ENCODE measurements around the gene MELTF. TPM values are rescaled to one million over a fixed set of nuclear protein-coding genes. Genes with fewer than 3 reads are reported as not detected.

The MELTF gene
- polyA plus RNA-seq, 1 donor from 2014 or later, result 0.09 TPM

DNA sequence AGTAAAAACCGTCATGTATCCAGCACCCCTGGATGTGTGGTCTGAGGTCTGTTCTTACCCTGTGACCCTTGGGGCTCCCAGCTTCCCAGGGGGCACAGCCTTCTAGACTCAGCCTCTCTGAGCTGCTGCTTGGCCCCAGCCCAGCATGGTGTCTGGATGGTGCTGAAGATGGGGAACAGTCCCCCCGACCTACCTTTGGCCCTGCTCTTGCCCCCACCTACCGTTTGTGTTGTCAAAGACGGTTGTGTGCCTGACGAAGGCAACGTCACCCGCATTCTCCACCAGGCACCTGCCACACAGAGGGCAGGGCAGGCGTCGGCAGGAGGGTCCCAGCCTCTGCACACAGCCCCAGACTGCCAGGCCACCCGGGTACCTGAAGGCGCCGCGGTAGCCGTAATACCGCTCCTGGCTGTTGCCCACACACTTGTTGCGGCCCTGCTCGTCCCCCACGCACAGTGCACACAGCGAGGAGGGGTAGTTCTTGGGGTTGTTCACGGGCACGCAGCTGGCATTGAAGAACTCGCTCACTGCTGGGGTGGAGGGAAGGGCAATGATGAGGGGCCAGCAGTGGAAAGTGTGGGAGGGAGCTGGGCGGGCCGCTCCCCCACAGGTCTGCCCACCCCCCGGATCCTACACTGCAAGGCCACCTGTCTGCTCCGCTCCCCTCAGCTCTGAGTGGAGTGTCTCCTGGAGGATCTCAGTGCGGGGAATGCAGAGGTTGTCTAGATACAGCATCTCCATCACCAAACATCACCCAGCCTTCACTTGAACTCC, 21.0 kb downstream of the MELTF start:
- no peaks in the 10 kb centered on the region for H3K9me2 ChIP-seq (ENCODE audit: insufficient read depth, low read length)
- no peaks in the 10 kb centered on the region for H3K9me3 ChIP-seq (ENCODE audit: low read length)
- no peaks in the 10 kb centered on the region for H3K36me3 ChIP-seq (ENCODE audit: insufficient read depth, low read length)
- H3K79me2 ChIP-seq (replicated peaks; ENCODE audit: insufficient read depth, low read length), result no peaks in the 10 kb centered on the region
- no peak overlapping the region for H3K9ac ChIP-seq (ENCODE audit: low read length)
- H2AFZ ChIP-seq (ENCODE audit: low read depth, low read length), result no peak overlapping the region
- H3F3A ChIP-seq (ENCODE audit: insufficient read depth, low read length, poor library complexity, severe bottlenecking), result no peaks in the 10 kb centered on the region
- H3K27ac ChIP-seq (ENCODE audit: low read length), result no peak overlapping the region
- H3K4me3 ChIP-seq (ENCODE audit: low read length), result no peak overlapping the region
- no peak overlapping the region for H3K4me2 ChIP-seq (ENCODE audit: low read length)
- peaks cover 2% of the 10 kb centered on the region for H3K27me3 ChIP-seq (ENCODE audit: insufficient read depth, low read depth, low read length)
- no peak for TF ChIP-seq SMC3 (conservative IDR thresholded peaks at IDR 0.05; ENCODE audit: poor library complexity)
- no peaks in the 10 kb centered on the region for H4K20me1 ChIP-seq (ENCODE audit: insufficient read depth)

DNA sequence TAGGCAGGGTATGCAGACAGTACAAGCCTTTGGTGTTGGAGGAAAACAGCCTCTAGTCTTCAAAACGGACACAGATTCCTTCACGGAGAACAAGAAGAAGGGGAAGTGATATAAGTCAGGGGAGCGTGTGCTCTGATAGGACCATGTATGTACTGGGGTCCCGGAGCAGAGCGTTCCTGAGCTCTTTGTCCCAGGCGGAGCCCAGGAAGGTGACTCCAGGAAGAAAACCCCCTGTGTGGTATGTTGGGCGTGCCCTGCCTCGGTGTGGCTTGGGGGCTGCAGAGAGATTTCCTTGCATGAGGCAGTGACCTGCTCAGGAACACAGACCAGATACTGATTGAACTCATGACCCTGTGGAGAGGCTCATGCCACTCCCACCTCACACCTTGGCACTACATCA, 21.7 kb downstream of the MELTF start:
- no peaks in the 10 kb centered on the region for H3K9me3 ChIP-seq (ENCODE audit: low read length)
- no peaks in the 10 kb centered on the region for H3K79me2 ChIP-seq (replicated peaks; ENCODE audit: insufficient read depth, low read length)
- no peak overlapping the region for H3K4me2 ChIP-seq (ENCODE audit: low read length)
- H3F3A ChIP-seq (ENCODE audit: insufficient read depth, low read length, poor library complexity, severe bottlenecking), result no peaks in the 10 kb centered on the region
- H3K27ac ChIP-seq (ENCODE audit: low read length), result no peak overlapping the region
- no peak overlapping the region for H3K4me3 ChIP-seq (ENCODE audit: low read length)
- no peak overlapping the region for H3K9ac ChIP-seq (ENCODE audit: low read length)
- no peaks in the 10 kb centered on the region for H3K9me2 ChIP-seq (ENCODE audit: insufficient read depth, low read length)
- peaks cover 4% of the 10 kb centered on the region for H3K27me3 ChIP-seq (ENCODE audit: insufficient read depth, low read depth, low read length)
- H4K20me1 ChIP-seq (ENCODE audit: insufficient read depth), result no peaks in the 10 kb centered on the region
- H3K36me3 ChIP-seq (ENCODE audit: insufficient read depth, low read length), result no peaks in the 10 kb centered on the region
- H2AFZ ChIP-seq (ENCODE audit: low read depth, low read length), result no peak overlapping the region
- TF ChIP-seq RAD21 (conservative IDR thresholded peaks at IDR 0.05) (no peak), POLR2AphosphoS5 (IDR thresholded peaks at IDR 0.05) (no peak), EZH2 (IDR thresholded peaks at IDR 0.05; ENCODE audit: borderline replicate concordance, insufficient read depth, low read length, poor library complexity, severe bottlenecking) (no peak), EP300 (conservative IDR thresholded peaks at IDR 0.05; ENCODE audit: poor library complexity, severe bottlenecking) (no peak)

DNA sequence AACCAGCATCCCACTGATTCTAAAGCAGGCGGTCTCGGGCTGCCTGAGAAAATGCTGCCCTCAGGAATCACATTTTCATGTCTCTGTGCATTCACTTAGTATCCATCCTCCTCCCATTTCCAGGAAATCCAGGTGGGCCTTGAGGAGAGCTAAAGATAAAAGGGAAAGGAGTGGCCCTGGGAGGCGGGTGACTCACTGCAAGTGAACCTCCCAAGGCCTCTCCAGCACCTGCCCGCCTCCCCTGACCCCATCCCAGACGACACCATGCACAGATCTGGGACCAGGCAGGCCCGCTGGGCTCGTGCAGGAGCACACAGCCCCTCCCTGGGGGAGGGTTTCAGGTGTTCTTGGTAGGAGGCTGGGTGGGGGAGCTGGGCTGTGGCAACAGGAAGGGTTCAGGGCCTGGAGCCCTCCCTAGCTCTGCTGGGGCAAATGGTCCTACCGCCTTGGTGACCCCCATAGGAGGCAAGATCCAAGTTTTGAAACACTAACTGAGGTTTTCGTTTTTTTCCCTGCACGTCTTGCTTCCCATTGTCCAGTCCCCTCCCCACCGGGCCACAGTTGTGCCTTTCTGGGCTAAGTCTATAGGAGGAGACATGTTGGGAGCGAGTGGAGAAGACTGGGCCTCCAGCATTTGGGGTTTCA, 22.2 kb downstream of the MELTF start:
- no peak overlapping the region for H3K4me3 ChIP-seq (ENCODE audit: low read length)

DNA sequence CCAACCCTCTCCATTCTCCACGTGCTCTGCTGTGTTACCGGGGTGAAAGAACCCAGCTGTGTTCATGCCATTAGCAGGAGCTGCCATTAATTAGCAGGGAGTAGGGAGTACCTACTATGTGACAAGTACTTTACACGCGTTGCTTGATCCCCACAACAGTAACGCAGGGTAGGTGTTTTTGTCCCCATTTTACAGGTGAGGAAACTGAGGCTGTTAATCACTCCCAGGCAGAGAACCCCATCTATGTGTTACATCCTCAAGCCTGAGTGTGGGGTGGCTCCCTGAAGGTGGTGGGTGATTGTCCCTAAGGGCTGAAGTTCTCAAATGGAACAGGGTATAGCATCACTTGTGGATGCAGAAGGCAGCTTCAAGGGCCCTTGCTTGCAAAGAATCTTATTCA, 22.8 kb downstream of the MELTF start:
- H3K27ac ChIP-seq (ENCODE audit: low read length), result no peak overlapping the region
- no peaks in the 10 kb centered on the region for H3K36me3 ChIP-seq (ENCODE audit: insufficient read depth, low read length)
- H3K4me3 ChIP-seq (ENCODE audit: low read length), result no peak overlapping the region
- H3F3A ChIP-seq (ENCODE audit: insufficient read depth, low read length, poor library complexity, severe bottlenecking), result no peaks in the 10 kb centered on the region
- no peak overlapping the region for H3K9ac ChIP-seq (ENCODE audit: low read length)
- H3K4me2 ChIP-seq (ENCODE audit: low read length), result no peak overlapping the region
- TF ChIP-seq MXI1 (conservative IDR thresholded peaks at IDR 0.05; ENCODE audit: poor library complexity, severe bottlenecking), result no peak
- no peak for TF ChIP-seq EZH2 (IDR thresholded peaks at IDR 0.05; ENCODE audit: borderline replicate concordance, insufficient read depth, low read length, poor library complexity, severe bottlenecking)
- TF ChIP-seq, protein P1, sequence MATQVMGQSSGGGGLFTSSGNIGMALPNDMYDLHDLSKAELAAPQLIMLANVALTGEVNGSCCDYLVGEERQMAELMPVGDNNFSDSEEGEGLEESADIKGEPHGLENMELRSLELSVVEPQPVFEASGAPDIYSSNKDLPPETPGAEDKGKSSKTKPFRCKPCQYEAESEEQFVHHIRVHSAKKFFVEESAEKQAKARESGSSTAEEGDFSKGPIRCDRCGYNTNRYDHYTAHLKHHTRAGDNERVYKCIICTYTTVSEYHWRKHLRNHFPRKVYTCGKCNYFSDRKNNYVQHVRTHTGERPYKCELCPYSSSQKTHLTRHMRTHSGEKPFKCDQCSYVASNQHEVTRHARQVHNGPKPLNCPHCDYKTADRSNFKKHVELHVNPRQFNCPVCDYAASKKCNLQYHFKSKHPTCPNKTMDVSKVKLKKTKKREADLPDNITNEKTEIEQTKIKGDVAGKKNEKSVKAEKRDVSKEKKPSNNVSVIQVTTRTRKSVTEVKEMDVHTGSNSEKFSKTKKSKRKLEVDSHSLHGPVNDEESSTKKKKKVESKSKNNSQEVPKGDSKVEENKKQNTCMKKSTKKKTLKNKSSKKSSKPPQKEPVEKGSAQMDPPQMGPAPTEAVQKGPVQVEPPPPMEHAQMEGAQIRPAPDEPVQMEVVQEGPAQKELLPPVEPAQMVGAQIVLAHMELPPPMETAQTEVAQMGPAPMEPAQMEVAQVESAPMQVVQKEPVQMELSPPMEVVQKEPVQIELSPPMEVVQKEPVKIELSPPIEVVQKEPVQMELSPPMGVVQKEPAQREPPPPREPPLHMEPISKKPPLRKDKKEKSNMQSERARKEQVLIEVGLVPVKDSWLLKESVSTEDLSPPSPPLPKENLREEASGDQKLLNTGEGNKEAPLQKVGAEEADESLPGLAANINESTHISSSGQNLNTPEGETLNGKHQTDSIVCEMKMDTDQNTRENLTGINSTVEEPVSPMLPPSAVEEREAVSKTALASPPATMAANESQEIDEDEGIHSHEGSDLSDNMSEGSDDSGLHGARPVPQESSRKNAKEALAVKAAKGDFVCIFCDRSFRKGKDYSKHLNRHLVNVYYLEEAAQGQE (IDR thresholded peaks at IDR 0.05; ENCODE audit: borderline replicate concordance), result no peak
- TF ChIP-seq, protein P2, sequence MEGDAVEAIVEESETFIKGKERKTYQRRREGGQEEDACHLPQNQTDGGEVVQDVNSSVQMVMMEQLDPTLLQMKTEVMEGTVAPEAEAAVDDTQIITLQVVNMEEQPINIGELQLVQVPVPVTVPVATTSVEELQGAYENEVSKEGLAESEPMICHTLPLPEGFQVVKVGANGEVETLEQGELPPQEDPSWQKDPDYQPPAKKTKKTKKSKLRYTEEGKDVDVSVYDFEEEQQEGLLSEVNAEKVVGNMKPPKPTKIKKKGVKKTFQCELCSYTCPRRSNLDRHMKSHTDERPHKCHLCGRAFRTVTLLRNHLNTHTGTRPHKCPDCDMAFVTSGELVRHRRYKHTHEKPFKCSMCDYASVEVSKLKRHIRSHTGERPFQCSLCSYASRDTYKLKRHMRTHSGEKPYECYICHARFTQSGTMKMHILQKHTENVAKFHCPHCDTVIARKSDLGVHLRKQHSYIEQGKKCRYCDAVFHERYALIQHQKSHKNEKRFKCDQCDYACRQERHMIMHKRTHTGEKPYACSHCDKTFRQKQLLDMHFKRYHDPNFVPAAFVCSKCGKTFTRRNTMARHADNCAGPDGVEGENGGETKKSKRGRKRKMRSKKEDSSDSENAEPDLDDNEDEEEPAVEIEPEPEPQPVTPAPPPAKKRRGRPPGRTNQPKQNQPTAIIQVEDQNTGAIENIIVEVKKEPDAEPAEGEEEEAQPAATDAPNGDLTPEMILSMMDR (IDR thresholded peaks at IDR 0.05; ENCODE audit: poor library complexity, severe bottlenecking), result no peak
- no peak for TF ChIP-seq POLR2AphosphoS5 (IDR thresholded peaks at IDR 0.05)
- TF ChIP-seq TAF1 (IDR thresholded peaks at IDR 0.05; ENCODE audit: low read depth), result no peak
- no peak for TF ChIP-seq EP300 (conservative IDR thresholded peaks at IDR 0.05; ENCODE audit: poor library complexity, severe bottlenecking)
- TF ChIP-seq SMC3 (conservative IDR thresholded peaks at IDR 0.05; ENCODE audit: poor library complexity), result no peak
- no peak for TF ChIP-seq RAD21 (conservative IDR thresholded peaks at IDR 0.05)
- H3K27me3 ChIP-seq (ENCODE audit: insufficient read depth, low read depth, low read length), result peaks cover 4% of the 10 kb centered on the region
- H3K9me3 ChIP-seq (ENCODE audit: low read length), result no peaks in the 10 kb centered on the region
- no peaks in the 10 kb centered on the region for H3K79me2 ChIP-seq (replicated peaks; ENCODE audit: insufficient read depth, low read length)
- H3K9me2 ChIP-seq (ENCODE audit: insufficient read depth, low read length), result no peaks in the 10 kb centered on the region
- no peak overlapping the region for H2AFZ ChIP-seq (ENCODE audit: low read depth, low read length)
- no peaks in the 10 kb centered on the region for H4K20me1 ChIP-seq (ENCODE audit: insufficient read depth)

More for the DNA sequence above, 22.2 kb downstream of the MELTF start:
- Histone ChIP-seq H3K36me3 (ENCODE audit: insufficient read depth, low read length) (no peaks in the 10 kb centered on the region), H3F3A (ENCODE audit: insufficient read depth, low read length, poor library complexity, severe bottlenecking) (no peaks in the 10 kb centered on the region), H3K27ac (ENCODE audit: low read length) (no peak overlapping the region), H3K9me2 (ENCODE audit: insufficient read depth, low read length) (no peaks in the 10 kb centered on the region), H4K20me1 (ENCODE audit: insufficient read depth) (no peaks in the 10 kb centered on the region), H3K9ac (ENCODE audit: low read length) (no peak overlapping the region), H3K9me3 (ENCODE audit: low read length) (no peaks in the 10 kb centered on the region), H3K27me3 (ENCODE audit: insufficient read depth, low read depth, low read length) (peaks cover 4% of the 10 kb centered on the region), H2AFZ (ENCODE audit: low read depth, low read length) (no peak overlapping the region), H3K4me2 (ENCODE audit: low read length) (no peak overlapping the region), H3K79me2 (replicated peaks; ENCODE audit: insufficient read depth, low read length) (no peaks in the 10 kb centered on the region)
- no peak for TF ChIP-seq RAD21 (conservative IDR thresholded peaks at IDR 0.05)
